ENCODE measurements around the gene SMIM44.
A peak's percentile ranks its signal among the peaks of the same experiment; 100 is the strongest.

The SMIM44 gene

DNA sequence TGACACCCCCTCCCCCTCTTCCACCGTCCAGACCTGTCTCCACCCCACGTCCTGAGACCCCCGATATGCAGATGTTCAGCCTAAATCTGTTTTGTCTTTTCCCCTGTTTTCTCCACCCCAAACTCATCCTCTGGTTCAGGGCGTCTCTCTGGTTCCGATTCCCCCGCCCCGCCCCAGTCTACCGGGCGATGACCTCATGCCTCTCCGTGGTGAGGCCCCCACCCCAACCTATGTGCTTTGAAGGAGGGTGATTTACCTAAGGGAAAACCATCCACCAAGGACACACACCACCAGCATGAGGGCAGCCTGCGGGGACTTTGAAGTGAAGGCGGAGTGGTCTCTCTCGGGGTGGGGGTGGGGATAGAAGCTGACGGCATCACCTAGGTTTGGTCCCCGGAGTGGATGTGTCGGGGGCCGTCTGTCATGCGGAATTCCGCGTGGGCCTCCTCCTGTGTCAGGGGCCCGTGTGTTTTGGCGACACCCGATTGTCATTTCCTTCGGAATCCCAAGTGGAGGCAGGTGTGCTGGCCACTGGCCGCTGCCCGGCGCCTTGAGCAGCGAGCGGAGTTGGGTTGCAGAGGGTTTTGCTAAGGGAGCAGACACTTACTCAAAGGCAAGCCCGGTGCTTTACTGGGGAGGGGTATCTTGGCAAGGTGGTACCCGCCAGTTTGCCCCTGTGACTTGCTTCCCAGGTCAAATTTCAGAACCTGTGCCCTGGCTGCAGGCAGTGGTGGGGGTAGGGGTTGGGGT, 24.3 kb upstream of the SMIM44 start:
- Histone ChIP-seq H3K9me3 (ENCODE audit: control insufficient read depth, insufficient read depth, low read length) (no peaks in the 10 kb centered on the region), H3K4me3 (ENCODE audit: low read depth, low read length) (peak overlapping the region; percentile 77), H3K9ac (ENCODE audit: low read depth, low read length) (no peak overlapping the region), H3K4me1 (ENCODE audit: control insufficient read depth, insufficient read depth, low read length) (0 out of 2 replicates have a peak, but pooled peaks cover 2% of the 10 kb centered on the region), H3K36me3 (ENCODE audit: control insufficient read depth, insufficient read depth, low read length) (peaks cover 12% of the 10 kb centered on the region), H3K27ac (ENCODE audit: low read depth, low read length) (peak overlapping the region; percentile 58), H3K27me3 (ENCODE audit: control insufficient read depth, insufficient read depth, low read length) (no peaks in the 10 kb centered on the region)

DNA sequence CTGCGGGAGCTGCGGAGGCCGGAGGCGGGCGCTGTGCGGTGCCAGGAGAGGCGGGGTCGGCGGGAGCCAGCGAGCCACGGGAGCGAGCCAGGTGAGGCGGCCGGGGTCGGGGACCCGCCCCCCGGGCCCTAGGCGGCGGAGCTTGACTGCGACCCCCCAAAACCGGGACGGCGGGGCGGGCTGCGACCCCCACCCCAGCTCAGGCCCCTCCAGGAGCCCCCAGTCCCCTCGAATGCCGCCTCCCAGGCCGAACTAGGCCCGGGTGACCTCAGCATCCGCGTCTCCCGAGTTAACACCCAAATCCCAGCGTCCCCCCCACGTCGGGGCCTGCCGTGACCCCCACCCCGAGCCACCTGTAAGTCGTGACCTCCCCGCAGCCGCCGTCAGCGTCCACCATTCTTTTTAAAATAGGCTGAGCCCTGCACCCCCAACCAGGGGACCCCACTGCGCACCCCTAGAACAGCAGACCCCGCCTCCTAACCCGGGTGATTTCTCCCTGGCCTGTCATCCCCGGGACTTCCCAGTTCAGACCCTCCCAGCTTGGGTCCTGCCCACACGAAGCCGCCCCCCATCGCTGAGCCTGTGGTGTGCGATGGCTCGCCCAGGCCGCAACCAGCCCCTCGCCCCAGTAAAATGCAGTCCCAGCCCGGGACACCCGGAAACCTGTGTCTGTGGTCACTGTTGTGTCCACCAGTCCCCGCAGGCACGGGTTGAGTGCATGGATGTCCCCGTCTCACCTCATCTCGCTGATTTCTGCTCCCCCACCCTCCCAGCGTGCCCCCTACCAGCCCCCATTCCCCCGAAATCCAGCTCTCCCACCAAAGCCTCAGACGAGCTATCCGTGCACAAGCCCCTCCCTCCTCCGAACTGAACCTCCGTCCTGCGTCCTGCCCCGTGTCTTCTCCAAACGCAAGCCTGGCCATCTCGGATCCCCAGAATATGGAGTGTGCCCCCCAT, 23.4 kb upstream of the SMIM44 start:
- no peaks in the 10 kb centered on the region for H3K9me3 ChIP-seq (ENCODE audit: control insufficient read depth, insufficient read depth, low read length)
- peak overlapping the region; percentile 77 for H3K4me3 ChIP-seq (ENCODE audit: low read depth, low read length)
- H3K9ac ChIP-seq (ENCODE audit: low read depth, low read length): no peak overlapping the region
- H3K27me3 ChIP-seq (ENCODE audit: control insufficient read depth, insufficient read depth, low read length): no peaks in the 10 kb centered on the region
- 0 out of 2 replicates have a peak, but pooled peaks cover 2% of the 10 kb centered on the region for H3K4me1 ChIP-seq (ENCODE audit: control insufficient read depth, insufficient read depth, low read length)
- peak overlapping the region; percentile 63 for H3K27ac ChIP-seq (ENCODE audit: low read depth, low read length)
- H3K36me3 ChIP-seq (ENCODE audit: control insufficient read depth, insufficient read depth, low read length): peaks cover 12% of the 10 kb centered on the region

DNA sequence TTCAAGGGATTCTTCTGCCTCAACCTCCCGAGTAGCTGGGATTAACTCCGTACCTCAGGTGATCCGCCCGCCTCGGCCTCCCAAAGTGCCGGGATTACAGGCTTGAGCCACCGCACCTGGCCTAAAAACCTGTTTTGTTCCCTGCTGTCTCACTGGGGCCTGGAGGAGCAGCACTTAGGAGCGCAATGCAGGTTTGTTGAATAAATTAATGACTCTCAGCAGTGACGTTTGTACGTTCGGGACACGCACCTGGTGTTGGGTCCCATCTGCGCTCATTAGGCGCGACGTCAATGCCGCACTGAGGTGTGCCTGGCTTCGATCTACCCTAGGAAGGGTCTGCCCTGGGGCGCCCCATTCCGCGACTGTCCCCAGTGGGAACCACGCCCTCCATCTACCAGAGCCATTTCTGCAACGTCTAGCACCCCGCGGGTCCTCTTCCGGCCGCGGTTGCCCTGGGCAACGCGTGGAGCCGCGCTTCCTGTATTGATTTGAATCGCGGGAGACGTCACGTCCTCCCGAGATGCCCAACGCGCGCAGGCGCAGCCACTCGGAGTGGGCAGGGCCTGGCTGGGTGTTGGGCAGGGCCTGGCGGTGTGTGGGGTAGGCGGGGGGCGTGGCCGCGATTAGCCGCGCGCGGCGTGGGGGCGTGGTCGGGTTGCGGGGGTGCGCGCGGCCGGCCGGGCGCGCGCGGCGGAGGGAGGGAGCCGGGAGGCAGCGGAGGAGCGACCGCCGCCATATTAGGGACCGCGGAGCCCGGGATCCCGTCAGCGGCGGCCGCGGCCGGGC, 22.6 kb upstream of the SMIM44 start, which contains the start of gene FZR1:
Gene FZR1, plus strand, starts transcription at position 714 of the 786 bp plus-strand sequence. CDS start 16,679 bp downstream, outside the sequence.
- peak within 1 kb of the TSS; percentile 86 for H3K9ac ChIP-seq (ENCODE audit: low read depth, low read length)
- 0 out of 2 replicates have a peak, but pooled peaks cover 2% of the 10 kb centered on the region for H3K4me1 ChIP-seq (ENCODE audit: control insufficient read depth, insufficient read depth, low read length)
- H3K9me3 ChIP-seq (ENCODE audit: control insufficient read depth, insufficient read depth, low read length): no peaks in the 10 kb centered on the region
- peaks cover 12% of the 10 kb centered on the region for H3K36me3 ChIP-seq (ENCODE audit: control insufficient read depth, insufficient read depth, low read length)
- H3K27ac ChIP-seq (ENCODE audit: low read depth, low read length): peak within 1 kb of the TSS; percentile 96
- H3K4me3 ChIP-seq (ENCODE audit: low read depth, low read length): peak within 1 kb of the TSS; percentile 77
- no peaks in the 10 kb centered on the region for H3K27me3 ChIP-seq (ENCODE audit: control insufficient read depth, insufficient read depth, low read length)

DNA sequence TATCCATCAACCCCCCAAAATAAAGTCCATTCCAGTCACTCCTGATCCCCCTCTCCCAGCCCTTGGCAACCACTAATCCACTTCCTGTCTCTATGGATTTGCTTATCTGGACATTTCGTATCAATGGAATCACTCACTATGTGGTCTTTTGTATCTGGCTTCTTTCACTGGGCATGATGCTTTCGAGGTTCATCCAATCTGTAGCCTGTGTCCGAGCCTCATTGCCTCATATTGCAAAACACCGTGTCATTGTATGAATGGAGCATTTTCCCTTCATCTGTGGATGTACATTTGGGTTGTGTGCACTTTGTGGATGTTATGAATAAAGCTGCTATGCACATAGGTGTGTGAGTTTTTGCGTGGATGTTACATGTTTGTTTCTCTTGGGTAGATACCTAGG, 21.5 kb upstream of the SMIM44 start:
- no peak overlapping the region for H3K4me3 ChIP-seq (ENCODE audit: low read depth, low read length)
- 0 out of 2 replicates have a peak, but pooled peaks cover 2% of the 10 kb centered on the region for H3K4me1 ChIP-seq (ENCODE audit: control insufficient read depth, insufficient read depth, low read length)
- no peaks in the 10 kb centered on the region for H3K9me3 ChIP-seq (ENCODE audit: control insufficient read depth, insufficient read depth, low read length)
- no peak overlapping the region for H3K27ac ChIP-seq (ENCODE audit: low read depth, low read length)
- no peaks in the 10 kb centered on the region for H3K27me3 ChIP-seq (ENCODE audit: control insufficient read depth, insufficient read depth, low read length)
- no peak overlapping the region for H3K9ac ChIP-seq (ENCODE audit: low read depth, low read length)
- H3K36me3 ChIP-seq (ENCODE audit: control insufficient read depth, insufficient read depth, low read length): peaks cover 7% of the 10 kb centered on the region

DNA sequence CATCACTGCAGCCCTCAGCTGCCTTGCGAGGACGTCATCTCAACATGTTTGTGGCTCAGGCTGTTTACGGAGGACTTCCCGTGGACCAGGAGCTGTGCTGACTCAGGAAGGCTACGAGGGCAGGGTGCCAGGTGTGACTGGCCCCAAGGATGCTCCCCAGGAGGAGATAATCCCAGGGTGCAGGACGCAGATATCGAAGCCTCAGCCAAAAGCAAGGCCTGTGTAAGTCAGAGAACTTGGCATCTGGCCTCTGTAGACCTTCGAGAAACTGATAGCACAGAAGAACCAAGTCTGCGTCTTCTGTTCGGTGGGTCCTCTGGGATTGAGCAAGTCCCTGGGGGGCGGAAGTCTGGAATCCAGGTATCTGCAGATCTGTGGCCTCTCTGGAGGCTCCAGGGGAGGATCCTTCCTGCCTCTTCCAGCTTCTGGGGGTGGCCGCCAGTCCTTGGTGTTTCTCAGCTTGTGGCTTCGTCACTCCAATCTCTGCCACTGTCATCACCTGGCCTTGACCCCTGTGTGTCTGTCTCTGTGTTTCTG, 19.9 kb upstream of the SMIM44 start:
- Histone ChIP-seq H3K27ac (ENCODE audit: low read depth, low read length) (no peak overlapping the region), H3K36me3 (ENCODE audit: control insufficient read depth, insufficient read depth, low read length) (no peaks in the 10 kb centered on the region), H3K9ac (ENCODE audit: low read depth, low read length) (no peak overlapping the region), H3K9me3 (ENCODE audit: control insufficient read depth, insufficient read depth, low read length) (no peaks in the 10 kb centered on the region), H3K4me1 (ENCODE audit: control insufficient read depth, insufficient read depth, low read length) (0 out of 2 replicates have a peak, but pooled peaks cover 2% of the 10 kb centered on the region), H3K4me3 (ENCODE audit: low read depth, low read length) (no peak overlapping the region), H3K27me3 (ENCODE audit: control insufficient read depth, insufficient read depth, low read length) (no peaks in the 10 kb centered on the region)

DNA sequence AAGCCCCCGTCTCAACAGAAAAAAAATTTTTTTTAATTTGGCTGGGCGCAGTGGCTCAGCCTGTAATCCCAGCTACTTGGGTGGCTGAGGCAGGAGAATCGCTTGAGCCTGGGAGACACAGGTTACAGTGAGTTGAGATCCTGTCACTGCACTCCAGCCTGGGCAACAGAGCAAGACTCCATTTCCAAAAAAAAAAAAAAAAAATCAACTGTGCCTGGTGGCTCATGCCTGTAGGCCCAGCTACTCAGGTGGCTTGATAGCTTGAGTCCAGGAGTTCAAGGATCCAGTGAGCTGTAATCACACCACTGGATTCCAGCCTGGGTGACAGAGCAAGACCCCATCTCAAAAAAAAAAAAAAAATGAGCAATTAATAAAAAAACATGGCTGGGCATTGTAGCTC, 18.5 kb upstream of the SMIM44 start:
- H3K27ac ChIP-seq (ENCODE audit: low read depth, low read length): no peak overlapping the region
- no peaks in the 10 kb centered on the region for H3K27me3 ChIP-seq (ENCODE audit: control insufficient read depth, insufficient read depth, low read length)
- no peak overlapping the region for H3K4me3 ChIP-seq (ENCODE audit: low read depth, low read length)

DNA sequence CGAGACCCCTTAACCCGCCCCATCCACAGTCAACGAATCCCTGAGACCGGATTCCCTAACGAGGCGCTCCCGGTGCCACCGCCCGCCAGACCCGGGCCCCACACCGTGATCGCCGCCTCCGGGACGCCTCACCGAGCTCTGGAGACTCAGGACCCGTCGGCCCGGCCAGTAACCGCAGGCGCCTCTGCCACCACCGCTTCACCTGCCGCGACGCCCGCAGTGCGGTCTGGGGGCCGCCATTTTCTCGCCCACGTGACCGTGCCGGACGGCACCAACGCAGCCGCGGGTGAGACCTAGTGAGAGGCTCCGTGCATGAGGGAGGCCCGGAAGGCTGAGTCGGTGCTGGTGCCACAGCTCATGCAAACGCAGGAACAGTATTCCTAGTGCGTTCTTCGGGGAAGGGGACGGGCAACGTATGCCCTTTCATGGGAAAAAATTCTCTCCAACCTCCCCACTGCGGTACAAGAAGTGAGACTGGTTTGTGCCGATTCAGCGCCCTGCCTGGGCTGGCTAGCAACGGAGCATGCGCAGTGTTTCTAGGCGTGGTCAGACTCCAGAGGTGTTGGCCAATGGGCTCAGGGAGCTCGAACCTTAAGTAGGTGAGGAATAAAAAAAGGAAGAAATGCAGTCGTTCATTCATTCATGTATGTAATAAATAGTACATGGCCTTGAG, 17.3 kb upstream of the SMIM44 start, which contains the start of gene DOHH:
Gene DOHH, minus strand, starts transcription at position 246 of the 673 bp plus-strand sequence. CDS start 3,860 bp downstream, outside the sequence.
- Histone ChIP-seq H3K27ac (ENCODE audit: low read depth, low read length) (peak within 1 kb of the TSS; percentile 98), H3K27me3 (ENCODE audit: control insufficient read depth, insufficient read depth, low read length) (no peaks in the 10 kb centered on the region), H3K9me3 (ENCODE audit: control insufficient read depth, insufficient read depth, low read length) (no peaks in the 10 kb centered on the region), H3K4me3 (ENCODE audit: low read depth, low read length) (peak within 1 kb of the TSS; percentile 95), H3K9ac (ENCODE audit: low read depth, low read length) (peak within 1 kb of the TSS; percentile 99), H3K4me1 (ENCODE audit: control insufficient read depth, insufficient read depth, low read length) (no peaks in the 10 kb centered on the region), H3K36me3 (ENCODE audit: control insufficient read depth, insufficient read depth, low read length) (peaks cover 16% of the 10 kb centered on the region)

More for the DNA sequence above, 18.5 kb upstream of the SMIM44 start:
- Histone ChIP-seq H3K36me3 (ENCODE audit: control insufficient read depth, insufficient read depth, low read length) (peaks cover 8% of the 10 kb centered on the region; the same call in 1 of the 2 replicates), H3K4me1 (ENCODE audit: control insufficient read depth, insufficient read depth, low read length) (no peaks in the 10 kb centered on the region), H3K9ac (ENCODE audit: low read depth, low read length) (no peak overlapping the region), H3K9me3 (ENCODE audit: control insufficient read depth, insufficient read depth, low read length) (no peaks in the 10 kb centered on the region)

DNA sequence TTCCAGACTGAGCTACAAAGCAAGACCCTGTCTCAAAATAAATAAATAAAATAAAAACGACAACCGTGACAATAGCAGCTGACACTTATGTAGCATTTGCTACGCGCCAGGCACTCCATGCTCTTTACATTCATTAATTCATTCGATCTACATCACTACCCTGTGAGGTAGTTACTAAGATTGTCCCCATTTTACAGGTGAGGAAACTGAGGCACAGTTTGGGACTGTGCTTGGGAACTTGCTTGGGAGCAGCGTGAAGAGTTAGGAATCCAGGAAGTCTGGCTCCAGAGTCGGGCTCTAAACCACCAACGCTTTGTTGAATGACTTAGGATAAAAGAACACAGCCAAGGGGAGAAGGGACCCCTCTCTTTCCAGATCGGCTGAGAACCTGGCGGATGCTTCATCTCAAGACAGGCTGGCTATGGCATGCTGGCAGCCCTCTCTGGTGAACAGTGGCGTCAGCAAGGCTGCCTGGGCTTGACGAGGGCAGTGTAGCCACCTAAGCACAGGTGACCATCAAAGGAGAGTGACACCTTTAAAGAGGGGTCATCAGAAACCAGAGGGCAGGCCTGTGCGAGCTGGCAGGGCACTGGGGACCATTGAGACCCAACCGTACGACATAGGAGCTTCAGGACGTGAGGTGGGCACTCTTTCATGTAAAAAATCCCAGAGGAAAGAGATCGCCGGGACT, 16.6 kb upstream of the SMIM44 start:
- Histone ChIP-seq H3K9ac (ENCODE audit: low read depth, low read length) (peak overlapping the region; percentile 99), H3K4me1 (ENCODE audit: control insufficient read depth, insufficient read depth, low read length) (no peaks in the 10 kb centered on the region), H3K27ac (ENCODE audit: low read depth, low read length) (peak overlapping the region; percentile 98), H3K27me3 (ENCODE audit: control insufficient read depth, insufficient read depth, low read length) (no peaks in the 10 kb centered on the region), H3K36me3 (ENCODE audit: control insufficient read depth, insufficient read depth, low read length) (peaks cover 21% of the 10 kb centered on the region), H3K4me3 (ENCODE audit: low read depth, low read length) (peak overlapping the region; percentile 95), H3K9me3 (ENCODE audit: control insufficient read depth, insufficient read depth, low read length) (no peaks in the 10 kb centered on the region)

DNA sequence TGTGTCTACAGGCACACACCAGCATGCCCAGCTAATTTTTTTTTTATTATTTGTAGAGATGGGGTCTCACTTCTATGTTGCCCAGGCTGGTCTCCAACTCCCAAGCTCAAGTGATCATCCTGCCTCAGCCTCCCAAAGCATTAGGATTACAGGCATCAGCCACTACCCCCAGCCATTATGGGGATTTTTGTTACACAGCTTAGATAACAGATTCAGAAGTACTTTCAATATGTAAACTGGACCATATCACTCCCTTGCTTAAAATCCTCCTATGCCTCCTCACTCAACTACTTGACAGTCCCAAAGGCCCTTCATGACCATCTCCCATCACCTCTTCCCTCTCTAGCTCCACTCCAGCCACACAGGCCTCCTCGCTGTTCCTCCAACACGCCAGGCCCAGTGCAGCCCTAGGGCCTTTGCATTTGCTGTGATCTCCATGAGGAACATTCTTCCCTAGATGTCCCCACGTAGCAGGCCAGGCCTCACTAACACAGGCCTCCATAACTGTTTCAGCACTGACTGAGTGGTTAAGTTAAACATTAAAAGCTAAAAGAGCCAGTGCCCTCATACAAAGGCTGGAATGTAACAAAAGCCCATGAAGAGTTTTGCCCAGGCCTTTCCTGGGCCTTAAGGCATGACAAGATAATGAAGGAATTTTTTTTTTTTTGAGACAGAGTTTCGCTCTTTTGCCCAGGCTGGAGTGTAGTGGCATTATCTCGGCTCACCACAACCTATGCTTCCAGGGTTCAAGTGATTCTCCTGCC, 14.7 kb upstream of the SMIM44 start:
- Histone ChIP-seq H3K9ac (ENCODE audit: low read depth, low read length) (no peak overlapping the region), H3K4me3 (ENCODE audit: low read depth, low read length) (no peak overlapping the region), H3K27ac (ENCODE audit: low read depth, low read length) (no peak overlapping the region), H3K27me3 (ENCODE audit: control insufficient read depth, insufficient read depth, low read length) (no peaks in the 10 kb centered on the region), H3K9me3 (ENCODE audit: control insufficient read depth, insufficient read depth, low read length) (no peaks in the 10 kb centered on the region), H3K4me1 (ENCODE audit: control insufficient read depth, insufficient read depth, low read length) (no peaks in the 10 kb centered on the region), H3K36me3 (ENCODE audit: control insufficient read depth, insufficient read depth, low read length) (peaks cover 30% of the 10 kb centered on the region)
